IPS-20b (cell line): ENCODE measurements around the gene SFRP4.
"Not testable (repeated sequence)": the region's sequence is repeated elsewhere in the genome, so short reads cannot be mapped to it uniquely, and the experiment has no call there.

Experiments
- H3K27ac ChIP-seq: one replicate; pipeline ENCODE4 v1.5.1; 2013; ENCODE audit warnings: low read length
- H3K27me3 ChIP-seq: 2 replicates; pipeline ENCODE4 v1.6.1; 2013; ENCODE audit warnings: mild to moderate bottlenecking, low read length, inconsistent platforms; ENCODE audit not compliant: insufficient read depth
- H3K36me3 ChIP-seq: 2 replicates; pipeline ENCODE4 v1.6.1; 2013; ENCODE audit warnings: low read depth, mild to moderate bottlenecking, inconsistent platforms, low read length, moderate library complexity; ENCODE audit not compliant: insufficient read depth
- H3K4me1 ChIP-seq: 2 replicates; pipeline ENCODE4 v1.6.1; 2013; ENCODE audit warnings: mild to moderate bottlenecking, control low read depth, inconsistent platforms, low read length, moderate library complexity; ENCODE audit not compliant: insufficient read depth
- H3K4me3 ChIP-seq: 2 replicates; pipeline ENCODE4 v1.5.1; 2013; ENCODE audit warnings: mild to moderate bottlenecking, low read length, inconsistent platforms
- H3K9ac ChIP-seq: 2 replicates; pipeline ENCODE4 v1.6.1; 2013; ENCODE audit warnings: low read depth, mild to moderate bottlenecking, inconsistent platforms, low read length, moderate library complexity
- H3K9me3 ChIP-seq: 2 replicates; pipeline ENCODE4 v1.6.1; 2013; ENCODE audit warnings: mild to moderate bottlenecking, low read depth, low read length, inconsistent platforms; ENCODE audit not compliant: insufficient read depth

The SFRP4 gene

DNA sequence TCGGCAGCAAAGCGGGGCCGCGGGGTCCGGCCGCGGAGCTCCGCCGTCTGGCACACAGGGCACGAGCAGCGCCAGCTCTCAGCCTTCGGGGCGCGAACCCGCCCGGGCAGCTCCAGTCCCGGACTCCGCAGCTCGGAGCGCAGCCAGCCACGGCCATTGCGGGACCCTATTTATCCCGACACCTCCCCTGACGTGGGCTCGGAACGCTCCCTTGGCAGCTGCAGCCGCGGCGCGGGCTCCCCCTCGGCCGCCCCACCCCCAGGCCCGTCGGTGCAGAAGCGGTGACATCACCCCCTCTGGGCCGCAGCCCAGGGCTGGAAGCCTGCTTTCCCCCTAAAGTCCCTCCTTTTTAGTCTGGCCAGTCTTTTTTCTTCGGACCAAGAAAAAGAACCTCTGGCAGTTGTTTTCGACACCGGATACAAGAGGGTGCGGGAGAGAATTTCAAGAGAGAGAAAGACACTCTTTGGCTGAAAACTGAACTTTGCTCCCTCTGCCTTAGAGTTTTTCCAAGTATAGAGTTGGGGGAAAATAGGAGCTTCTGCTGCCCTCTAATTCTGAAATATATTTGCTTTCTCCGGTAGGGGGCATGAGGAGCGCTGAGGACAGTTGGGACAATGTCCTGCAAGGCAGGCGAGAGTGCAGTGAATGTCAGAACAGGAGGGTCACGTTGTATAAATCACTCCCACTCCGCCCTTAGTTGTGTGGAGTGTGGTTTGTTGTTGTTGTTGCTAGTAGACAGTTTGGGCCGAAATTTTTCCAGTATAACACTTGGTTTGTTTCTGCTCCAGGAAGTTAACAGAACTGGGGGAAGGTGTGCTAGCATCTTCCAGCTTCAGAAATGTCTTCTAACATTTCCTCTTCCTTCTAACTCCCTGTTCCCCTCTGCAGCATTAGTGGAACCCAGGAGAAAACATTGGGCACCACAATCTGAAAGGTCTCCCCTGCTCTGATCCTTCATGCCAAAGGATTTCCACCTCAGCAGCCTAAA is at the start of gene SFRP4:
TSS of gene SFRP4 (minus strand) at position 145 of the 988 bp plus-strand sequence. CDS start 280 bp downstream, outside the sequence.
- no peaks in the 10 kb centered on the region for H3K9me3 ChIP-seq
- peaks cover 78% of the 10 kb centered on the region for H3K27me3 ChIP-seq
- H3K27ac ChIP-seq: no peak within 1 kb of the TSS
- no peaks in the 10 kb centered on the region; the same call in 1 of the 2 replicates for H3K4me1 ChIP-seq
- H3K4me3 ChIP-seq: peak within 1 kb of the TSS; percentile 79
- H3K36me3 ChIP-seq: no peaks in the 10 kb centered on the region
- H3K9ac ChIP-seq: peak within 1 kb of the TSS; percentile 62; the same call in 1 of the 2 replicates

DNA sequence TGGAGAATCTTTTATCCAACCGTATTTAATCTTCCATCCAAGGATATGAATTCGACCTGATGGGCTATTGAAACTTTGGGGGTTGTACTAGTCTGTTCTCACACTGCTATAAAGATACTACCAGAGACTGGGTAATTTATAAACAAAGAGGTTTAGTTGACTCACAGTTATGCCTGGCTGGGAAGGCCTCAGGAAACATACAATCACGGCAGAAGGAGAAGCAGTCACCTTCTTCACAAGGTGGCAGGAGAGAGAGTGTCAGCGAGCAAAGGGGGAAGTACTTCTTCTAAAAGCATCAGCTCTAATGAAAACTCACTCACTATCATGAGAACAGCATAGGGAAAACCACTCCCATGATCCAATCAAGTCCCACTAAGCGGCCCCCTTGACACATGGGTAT is 47.6 kb upstream of the SFRP4 start:
- no peak overlapping the region for H3K4me3 ChIP-seq
- no peak overlapping the region for H3K27ac ChIP-seq
- H3K4me1 ChIP-seq: no peaks in the 10 kb centered on the region
- no peak overlapping the region for H3K9ac ChIP-seq
- H3K9me3 ChIP-seq: no peaks in the 10 kb centered on the region
- H3K27me3 ChIP-seq: no peaks in the 10 kb centered on the region
- H3K36me3 ChIP-seq: no peaks in the 10 kb centered on the region

DNA sequence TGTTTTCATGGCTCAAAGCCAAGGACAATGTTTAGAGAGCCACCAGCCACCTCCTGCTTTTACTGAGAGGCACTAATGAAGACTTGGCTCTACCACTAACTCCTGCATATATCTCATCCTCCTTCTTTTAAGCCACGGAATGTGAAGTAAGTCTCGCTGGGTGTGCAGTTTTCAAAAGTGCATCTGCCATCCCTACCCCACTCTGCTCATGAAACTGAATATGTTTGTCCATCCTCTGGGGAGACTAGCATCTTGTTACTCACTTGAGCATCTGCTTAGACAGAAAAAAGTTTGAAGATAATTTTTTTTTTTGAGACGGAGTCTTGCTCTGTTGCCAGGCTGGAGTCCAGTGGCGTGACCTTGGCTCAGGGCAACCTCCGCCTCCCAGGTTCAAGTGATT is 44.6 kb upstream of the SFRP4 start:
- Histone ChIP-seq H3K27me3 (no peaks in the 10 kb centered on the region), H3K9ac (no peak overlapping the region), H3K36me3 (no peaks in the 10 kb centered on the region), H3K9me3 (no peaks in the 10 kb centered on the region), H3K27ac (no peak overlapping the region), H3K4me1 (no peaks in the 10 kb centered on the region), H3K4me3 (no peak overlapping the region)

DNA sequence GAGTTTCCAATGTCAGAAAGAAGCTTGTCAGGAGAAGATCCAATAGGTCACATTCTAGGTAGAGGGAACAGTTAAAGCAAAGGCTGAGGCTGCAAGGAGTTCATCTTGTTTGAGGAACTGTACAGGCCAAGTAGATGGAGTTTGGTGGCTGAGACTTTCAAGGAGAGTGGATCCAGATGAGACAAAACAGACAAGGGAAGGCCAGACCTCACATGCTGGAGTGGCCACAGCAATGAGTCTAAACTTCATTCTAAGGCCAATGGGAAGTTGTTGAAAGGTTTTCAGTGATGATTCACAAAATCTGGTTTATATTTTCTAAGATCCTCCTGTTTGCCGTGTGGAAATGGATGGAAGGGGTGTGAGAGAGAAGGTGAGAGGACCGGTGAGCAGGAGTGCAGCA is 43.9 kb upstream of the SFRP4 start:
- Histone ChIP-seq H3K4me3 (no peak overlapping the region), H3K36me3 (no peaks in the 10 kb centered on the region), H3K27ac (no peak overlapping the region), H3K9ac (no peak overlapping the region), H3K27me3 (no peaks in the 10 kb centered on the region), H3K9me3 (no peaks in the 10 kb centered on the region), H3K4me1 (no peaks in the 10 kb centered on the region)

DNA sequence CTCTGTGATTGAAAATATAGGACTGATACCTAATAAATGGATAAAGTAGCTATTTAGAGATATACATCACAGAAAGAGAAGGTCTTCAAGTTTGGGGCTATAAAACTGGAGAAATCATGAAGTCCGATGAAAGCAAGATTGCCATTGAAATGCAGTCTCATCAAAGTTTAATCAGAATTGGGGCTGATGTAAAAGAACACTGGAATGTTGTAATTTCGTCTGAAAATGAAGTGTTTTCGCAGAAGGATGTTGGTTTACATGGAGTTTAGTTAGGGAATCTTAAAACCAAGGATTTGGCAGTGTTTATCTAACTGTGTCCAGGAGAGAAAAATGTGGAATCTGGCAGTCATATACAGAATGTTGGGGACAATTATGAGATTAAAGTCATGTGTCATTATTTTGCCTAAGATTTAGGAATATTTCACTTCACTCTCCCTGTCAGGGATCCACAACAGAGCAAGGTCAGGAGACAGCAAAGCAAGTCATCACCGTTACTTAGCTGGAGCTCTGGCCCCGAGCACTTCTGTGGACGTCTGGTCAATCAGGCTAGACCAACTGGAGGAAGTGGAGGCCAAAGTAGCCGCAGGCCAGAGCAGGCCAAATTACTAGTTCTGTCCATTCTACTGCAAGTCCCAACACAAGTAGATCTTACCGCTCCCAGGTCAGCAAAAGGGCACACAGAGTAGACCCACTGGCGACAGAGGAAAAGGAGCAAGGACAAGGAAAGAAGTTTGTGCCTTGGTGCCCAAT is 40.8 kb upstream of the SFRP4 start:
- no peaks in the 10 kb centered on the region for H3K27me3 ChIP-seq
- no peak overlapping the region for H3K9ac ChIP-seq
- H3K9me3 ChIP-seq: no peaks in the 10 kb centered on the region
- H3K27ac ChIP-seq: no peak overlapping the region
- H3K36me3 ChIP-seq: no peaks in the 10 kb centered on the region
- H3K4me3 ChIP-seq: no peak overlapping the region
- no peaks in the 10 kb centered on the region for H3K4me1 ChIP-seq

DNA sequence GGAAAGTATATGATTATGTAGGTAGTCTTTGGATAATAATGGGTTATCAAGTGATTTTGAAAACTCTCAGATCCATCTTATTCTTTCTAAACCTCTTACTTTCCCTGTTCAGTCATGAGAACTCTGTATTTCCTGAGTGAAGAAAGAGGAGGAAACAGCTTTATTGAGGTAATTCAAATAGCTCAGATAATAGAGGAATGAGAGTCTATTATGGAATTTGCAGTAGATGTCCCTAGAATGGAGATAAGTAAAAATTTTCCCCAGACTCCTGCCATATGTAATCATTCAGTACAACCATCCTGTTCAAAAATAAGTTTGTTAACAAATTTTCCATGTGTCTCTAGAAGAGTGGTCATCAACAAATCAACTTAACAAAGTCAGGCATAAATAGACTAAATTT is 40.2 kb upstream of the SFRP4 start:
- no peak overlapping the region for H3K4me3 ChIP-seq
- H3K9ac ChIP-seq: no peak overlapping the region
- no peaks in the 10 kb centered on the region for H3K9me3 ChIP-seq
- no peaks in the 10 kb centered on the region for H3K36me3 ChIP-seq
- no peak overlapping the region for H3K27ac ChIP-seq
- H3K4me1 ChIP-seq: no peaks in the 10 kb centered on the region
- H3K27me3 ChIP-seq: no peaks in the 10 kb centered on the region

DNA sequence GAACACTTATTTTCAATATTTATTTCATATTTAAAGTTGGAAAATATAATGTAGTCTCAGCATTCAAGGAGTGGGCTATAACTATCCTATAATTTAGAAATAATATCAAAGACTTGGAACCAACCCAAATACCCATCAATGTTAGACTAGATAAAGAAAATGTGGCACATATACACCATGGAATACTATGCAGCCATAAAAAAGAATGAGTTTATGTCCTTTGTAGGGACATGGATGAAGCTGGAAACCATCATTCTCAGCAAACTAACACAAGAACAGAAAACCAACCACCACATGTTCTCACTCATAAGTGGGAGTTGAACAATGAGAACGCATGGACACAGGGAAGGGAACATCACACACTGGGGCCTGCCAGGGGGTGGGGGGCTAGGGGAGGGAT is 37.6 kb upstream of the SFRP4 start:
- not testable (repeated sequence) for H3K4me1 ChIP-seq, H3K9me3 ChIP-seq, H3K27ac ChIP-seq, H3K27me3 ChIP-seq, H3K4me3 ChIP-seq, H3K36me3 ChIP-seq, H3K9ac ChIP-seq

DNA sequence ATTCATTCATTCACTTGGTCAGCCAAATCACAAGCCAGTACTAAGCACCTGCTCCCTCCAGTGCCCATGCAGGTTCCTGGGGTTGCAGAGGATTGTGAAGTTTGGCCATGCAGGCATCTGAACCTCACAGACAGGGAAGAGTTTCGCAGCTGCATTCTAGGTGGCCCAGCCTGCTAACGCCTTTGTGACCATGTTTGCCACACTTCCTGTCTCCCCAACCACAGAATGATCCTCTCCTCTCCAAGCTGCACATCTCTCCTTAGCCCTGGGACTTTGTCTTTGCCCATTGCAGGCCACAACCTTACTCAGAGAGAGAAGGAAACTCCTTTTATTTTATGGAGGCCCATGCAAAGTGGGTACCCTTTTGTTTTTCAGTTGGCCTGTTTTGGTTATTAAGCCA is 35.6 kb upstream of the SFRP4 start:
- Histone ChIP-seq H3K9ac (no peak overlapping the region), H3K4me3 (no peak overlapping the region), H3K27me3 (no peaks in the 10 kb centered on the region), H3K4me1 (no peaks in the 10 kb centered on the region), H3K36me3 (no peaks in the 10 kb centered on the region), H3K9me3 (no peaks in the 10 kb centered on the region), H3K27ac (no peak overlapping the region)

DNA sequence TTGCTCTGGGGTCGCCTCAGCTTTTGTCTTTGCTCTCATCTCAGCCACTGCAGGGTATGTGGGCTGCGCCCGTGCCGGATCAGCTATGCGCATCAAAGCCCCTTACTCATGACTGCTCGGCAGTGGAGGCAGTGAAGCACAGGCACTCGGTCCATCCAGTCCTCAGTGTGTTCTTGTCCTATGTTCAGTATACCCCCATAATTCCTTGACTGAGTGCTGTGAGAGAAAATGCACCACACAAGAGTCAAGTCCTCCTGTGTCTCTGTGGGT is 31.3 kb upstream of the SFRP4 start:
- Histone ChIP-seq H3K27ac (no peak overlapping the region), H3K9ac (no peak overlapping the region), H3K9me3 (no peaks in the 10 kb centered on the region), H3K27me3 (no peaks in the 10 kb centered on the region), H3K4me3 (no peak overlapping the region), H3K36me3 (no peaks in the 10 kb centered on the region), H3K4me1 (no peaks in the 10 kb centered on the region; the same call in 1 of the 2 replicates)

DNA sequence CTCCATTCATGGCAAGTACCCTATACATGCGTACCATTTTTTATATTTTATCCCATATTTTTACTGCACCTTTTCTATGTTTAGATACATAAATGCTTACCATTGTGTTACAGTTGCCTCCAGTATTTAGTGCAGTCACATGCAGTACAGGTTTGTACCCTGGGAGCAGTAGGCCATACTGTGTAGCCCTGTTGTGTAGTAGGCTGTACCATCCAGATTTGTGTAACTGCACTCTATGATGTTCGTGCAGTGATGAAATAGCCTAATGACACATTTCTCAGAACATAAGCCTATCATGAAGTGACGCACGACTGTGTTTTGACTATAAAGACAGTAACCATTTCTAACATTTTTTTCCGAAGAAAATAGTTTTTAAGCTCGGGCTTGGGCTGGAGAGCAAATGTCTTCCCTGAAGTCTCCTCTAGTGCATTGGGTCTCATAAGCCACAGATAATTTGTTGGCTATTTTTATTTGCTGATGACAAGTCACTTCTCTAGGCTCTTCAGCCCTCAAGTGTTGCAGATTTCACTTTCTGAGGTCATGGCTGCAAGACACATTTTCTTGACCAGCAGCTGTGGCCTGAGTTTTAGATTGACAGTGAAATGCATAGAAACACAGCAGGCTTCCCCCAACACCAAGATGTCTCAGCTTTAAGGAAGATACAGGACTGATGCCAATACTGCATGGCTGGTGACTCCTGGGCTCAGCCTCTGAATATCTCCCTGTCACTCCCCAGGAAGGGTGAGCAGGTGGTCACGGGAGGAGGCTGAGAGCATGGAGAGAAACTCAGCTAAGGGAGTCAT is 30.7 kb upstream of the SFRP4 start:
- Histone ChIP-seq H3K4me1 (no peaks in the 10 kb centered on the region; the same call in 1 of the 2 replicates), H3K4me3 (no peak overlapping the region), H3K9ac (no peak overlapping the region), H3K9me3 (no peaks in the 10 kb centered on the region), H3K27ac (no peak overlapping the region), H3K36me3 (no peaks in the 10 kb centered on the region), H3K27me3 (no peaks in the 10 kb centered on the region)

DNA sequence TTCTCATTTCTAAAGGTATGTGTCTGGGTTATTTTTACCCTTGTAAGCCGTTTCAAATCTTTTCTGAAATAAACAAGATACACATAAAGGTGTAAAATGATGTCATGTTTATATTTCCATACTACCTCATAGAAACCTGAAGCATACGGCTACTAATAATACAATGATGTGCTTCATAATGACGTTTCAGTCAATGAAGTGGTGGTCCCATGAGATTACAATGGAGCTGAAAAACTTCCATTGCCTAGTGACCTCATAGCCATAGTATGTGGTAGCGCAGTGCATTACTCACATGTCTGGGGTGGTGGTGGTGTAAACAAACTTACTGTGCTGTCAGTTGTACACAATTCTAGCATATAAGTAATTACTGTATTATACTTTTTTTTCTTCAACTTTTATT is 28.7 kb upstream of the SFRP4 start:
- no peak overlapping the region for H3K9ac ChIP-seq
- no peaks in the 10 kb centered on the region for H3K9me3 ChIP-seq
- no peak overlapping the region for H3K27ac ChIP-seq
- H3K4me3 ChIP-seq: no peak overlapping the region
- no peaks in the 10 kb centered on the region; the same call in 1 of the 2 replicates for H3K4me1 ChIP-seq
- H3K27me3 ChIP-seq: no peaks in the 10 kb centered on the region
- H3K36me3 ChIP-seq: no peaks in the 10 kb centered on the region
